NCI-H446 treated with DMSO at 0.1 percent for 48 hours (cell line): ENCODE measurements around the gene FMNL2.

Experiments used
- DNase-seq: peaks from one replicate; lab custom pipeline; 2025; lab: John Stamatoyannopoulos, UW

FMNL2 gene

GRCh38 chr2:152558158-152558984 is 223.4 kb downstream of the FMNL2 start:
- peak; percentile 90 for DNase-seq

- DNase-seq, result no peak
These were observed 224.0 kb downstream of the FMNL2 start for GRCh38 chr2:152559008-152559407.

GRCh38 chr2:152560166-152560565 is 225.2 kb downstream of the FMNL2 start:
- no peak for DNase-seq

DNA sequence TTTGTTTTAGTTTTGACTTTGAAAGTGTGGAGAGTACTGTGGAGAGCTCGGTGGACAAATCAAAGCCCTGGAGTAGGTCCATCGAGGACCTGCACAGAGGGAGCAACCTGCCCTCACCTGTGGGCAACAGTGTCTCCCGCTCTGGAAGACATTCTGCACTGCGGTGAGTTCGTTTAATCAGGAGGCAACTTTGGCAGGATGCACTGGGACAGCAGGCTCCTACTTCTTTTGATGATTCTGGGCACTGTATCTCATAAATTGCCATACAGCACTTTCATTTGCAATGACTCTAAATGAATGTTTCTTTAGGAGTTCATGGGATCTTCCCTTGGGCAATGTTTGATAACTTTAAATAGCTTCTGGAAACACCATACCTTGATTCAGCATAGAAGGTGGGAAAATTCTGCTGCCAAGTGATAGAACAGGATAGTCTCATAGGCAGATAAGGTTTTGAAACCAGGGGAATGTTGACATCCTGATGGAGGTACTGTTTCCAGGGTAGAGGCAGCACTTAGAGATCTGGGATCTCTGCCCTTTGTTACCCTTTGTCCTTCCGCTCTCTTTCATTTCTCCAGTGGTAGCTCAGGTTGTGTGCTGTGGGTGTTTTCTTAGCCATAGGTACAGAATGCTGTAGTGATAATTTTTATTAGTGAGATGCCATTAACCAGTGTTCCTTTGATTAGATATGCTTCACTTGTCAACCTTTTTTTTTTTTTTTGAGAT is 226.1 kb downstream of the FMNL2 start:
- no peak for DNase-seq

DNA sequence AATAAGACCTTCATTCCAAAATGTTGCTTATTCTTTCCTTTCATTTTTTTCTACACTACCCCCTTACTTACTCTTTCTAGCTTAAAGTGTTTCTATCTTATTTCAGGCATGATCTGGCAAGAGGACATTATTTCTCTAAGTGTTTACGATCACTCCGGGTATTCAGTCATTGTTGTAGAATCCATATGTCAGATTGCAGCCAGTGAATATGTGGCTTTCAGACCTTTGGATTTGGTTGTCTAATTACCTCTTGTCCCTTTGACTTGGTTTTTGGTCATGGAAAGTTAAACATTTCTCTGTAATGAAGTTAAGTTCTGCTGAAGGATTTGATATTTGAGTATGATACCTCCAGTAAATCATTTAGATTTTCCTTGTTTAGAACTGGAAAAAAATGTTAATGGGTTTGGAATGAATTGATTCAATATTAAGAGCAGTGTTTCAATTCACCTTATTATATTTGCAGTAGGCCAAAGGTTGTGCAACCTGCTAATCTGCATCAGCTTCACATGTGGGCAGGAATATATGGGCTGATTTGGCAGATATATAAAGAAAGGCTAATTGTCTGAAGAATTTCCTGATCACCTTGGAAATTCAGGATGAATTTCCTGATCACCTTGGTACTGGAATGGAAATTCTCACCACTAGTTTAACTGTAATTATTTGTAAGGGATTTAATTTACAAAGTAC is 227.4 kb downstream of the FMNL2 start:
- DNase-seq, result no peak

DNA sequence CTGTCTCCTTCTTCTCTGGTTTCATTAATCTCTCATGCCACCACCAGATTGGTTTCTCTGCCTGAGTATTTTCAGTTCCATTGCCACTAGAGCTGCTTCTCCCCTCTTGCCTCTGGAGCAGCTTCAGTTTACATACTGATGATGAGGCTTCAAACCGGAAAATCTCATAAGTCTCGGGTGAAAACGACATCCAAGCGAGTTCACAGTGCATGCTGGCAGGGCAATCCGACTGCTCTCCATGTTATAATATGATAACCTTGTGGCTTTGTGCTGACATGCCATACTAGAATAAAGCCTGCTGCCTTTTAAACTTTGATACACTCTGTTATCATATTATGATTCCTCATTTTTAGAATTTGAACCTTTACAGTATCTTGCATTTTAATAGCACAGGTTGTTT is 228.8 kb downstream of the FMNL2 start:
- DNase-seq, result no peak

DNA sequence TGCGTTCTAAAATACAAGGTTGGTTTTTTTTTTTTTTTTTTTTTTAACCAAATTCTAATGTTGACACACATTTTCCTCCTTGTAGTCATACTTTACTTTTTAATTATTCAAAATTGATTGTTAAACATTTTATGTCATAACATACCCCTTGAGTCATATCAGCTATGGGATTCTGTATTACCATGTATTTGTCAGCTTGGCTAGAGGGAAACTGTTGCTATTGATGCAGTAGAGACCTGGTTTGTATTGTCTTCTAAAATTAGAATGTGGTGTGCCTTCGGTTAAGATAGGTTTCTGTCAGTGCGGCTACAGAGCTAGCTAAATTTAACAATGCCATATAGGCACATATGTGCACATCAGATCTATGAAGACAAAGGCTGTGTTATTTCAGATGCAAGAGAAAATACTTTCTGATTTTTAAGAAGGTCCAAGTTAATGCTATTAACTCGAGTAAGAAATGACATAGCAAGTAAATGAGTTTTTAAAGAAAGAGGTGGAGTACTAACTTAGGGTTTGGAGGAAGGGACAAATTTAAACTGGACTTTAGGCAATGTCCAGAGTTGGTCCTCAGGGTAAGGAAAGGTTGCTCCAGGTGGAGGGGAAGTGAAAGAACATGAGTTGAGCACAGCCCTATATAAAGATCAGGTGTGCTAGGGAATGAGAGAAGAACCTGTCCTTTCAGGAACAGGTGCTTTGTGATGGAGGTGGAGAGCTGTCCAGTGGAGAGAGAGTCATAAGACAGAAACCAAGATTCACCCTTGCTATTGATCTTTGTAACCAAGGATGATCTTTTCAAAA is 230.0 kb downstream of the FMNL2 start:
- no peak for DNase-seq

DNA sequence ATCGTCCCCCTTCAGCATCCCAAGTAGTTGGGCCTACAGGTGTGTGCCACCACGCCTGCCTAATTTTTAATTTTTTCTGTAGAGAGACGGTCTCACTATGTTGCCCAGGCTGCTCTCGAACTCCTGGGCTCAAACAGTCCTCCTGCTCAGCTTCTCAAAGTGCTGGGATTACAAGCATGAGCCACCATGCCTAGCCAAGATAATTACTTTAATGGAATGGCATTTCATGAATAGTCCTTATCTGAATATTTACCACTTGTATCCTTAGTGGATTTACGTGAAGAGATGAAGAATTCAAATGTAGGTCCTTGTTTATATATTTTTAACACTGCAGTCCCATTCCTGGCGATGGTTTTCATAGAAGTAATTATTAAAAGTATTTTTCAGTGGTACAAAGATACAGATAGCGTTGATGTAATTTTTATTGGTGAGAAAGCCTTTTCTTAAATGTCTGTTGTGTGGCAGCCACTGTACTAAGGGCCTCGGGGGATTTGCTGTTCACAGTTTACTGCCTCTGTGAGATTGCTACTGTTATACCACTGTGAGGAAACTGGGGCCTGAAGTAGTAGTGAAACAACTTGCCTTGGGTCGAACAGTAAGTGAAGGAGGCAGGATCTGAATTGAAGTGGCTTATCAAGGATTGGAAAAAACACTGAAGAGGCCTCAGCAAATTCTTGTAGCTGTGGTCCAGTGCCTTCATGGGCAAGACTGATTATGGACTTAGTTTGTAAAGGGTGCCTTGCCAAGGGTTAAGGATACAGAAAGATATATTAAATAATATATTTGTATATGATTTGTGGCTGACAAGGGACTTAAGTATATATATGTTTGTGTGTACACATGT is 231.1 kb downstream of the FMNL2 start:
- DNase-seq, result no peak

GRCh38 chr2:152566728-152567069 is 231.7 kb downstream of the FMNL2 start:
- no peak for DNase-seq

DNA sequence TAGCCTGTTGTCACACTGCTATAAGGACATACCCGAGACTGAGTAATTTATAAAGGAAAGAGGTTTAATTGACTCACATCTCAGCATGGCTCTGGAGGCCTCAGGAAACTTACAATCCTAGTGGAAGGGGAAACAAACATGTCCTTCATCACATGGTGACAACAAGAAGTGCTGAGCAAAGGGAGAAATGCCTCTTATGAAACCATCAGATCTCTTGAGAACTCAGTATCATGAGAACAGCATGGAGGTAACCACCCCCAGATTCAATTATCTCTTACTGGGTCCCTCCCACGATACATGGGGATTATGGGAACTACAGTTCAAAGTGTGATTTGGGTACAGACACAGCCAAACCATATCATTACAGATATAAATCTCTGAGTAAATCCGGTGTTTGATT is 233.6 kb downstream of the FMNL2 start:
- DNase-seq, result no peak

- DNase-seq, result no peak
These were observed 234.2 kb downstream of the FMNL2 start for GRCh38 chr2:152569186-152569585.

- DNase-seq, result peak; percentile 36
These were observed 236.2 kb downstream of the FMNL2 start for GRCh38 chr2:152571048-152571766.

DNA sequence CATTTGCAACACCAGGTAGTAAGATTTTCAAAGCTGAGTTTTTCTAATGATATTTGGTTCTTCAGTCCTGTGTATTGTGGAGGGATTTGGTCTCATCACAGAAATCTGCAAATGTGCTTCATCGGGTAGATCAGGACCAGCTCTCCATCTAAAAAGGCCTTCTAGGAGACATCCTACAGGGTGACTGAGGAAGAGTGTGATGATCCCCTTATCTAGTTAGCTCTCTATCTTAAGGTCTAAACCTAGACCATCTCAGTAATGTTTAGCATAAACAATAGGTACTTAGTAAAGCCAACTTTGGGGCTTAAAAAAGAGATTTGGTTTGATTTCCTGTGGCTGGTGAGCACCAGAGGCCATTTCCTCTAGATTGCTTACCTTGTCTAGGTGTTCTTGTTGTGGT is 237.1 kb downstream of the FMNL2 start:
- no peak for DNase-seq

- DNase-seq, result peak; percentile 62
These were observed 238.2 kb downstream of the FMNL2 start for GRCh38 chr2:152573168-152573567.

- no peak for DNase-seq
These were observed 242.6 kb downstream of the FMNL2 start for GRCh38 chr2:152577579-152577978.

DNA sequence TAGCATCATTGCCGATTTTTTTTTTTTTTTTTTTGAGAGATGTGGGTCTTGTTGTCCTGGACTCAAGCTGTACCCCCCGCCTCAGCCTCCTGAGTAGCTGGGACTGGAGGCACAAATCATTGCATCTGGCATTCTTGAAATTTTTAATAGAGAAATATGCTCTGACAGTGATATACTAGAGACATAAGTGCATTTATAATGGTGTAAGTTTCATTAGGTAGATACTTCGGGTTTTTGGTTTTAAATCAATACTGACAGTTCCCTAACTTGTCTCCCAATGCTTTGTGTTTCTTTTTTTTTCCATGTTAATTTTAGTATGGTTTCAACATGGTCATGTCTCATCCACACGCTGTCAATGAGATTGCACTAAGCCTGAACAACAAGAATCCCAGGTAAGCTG is 243.6 kb downstream of the FMNL2 start:
- no peak for DNase-seq

- DNase-seq, result peak; percentile 21
These were observed 245.7 kb downstream of the FMNL2 start for GRCh38 chr2:152580714-152581113.

DNA sequence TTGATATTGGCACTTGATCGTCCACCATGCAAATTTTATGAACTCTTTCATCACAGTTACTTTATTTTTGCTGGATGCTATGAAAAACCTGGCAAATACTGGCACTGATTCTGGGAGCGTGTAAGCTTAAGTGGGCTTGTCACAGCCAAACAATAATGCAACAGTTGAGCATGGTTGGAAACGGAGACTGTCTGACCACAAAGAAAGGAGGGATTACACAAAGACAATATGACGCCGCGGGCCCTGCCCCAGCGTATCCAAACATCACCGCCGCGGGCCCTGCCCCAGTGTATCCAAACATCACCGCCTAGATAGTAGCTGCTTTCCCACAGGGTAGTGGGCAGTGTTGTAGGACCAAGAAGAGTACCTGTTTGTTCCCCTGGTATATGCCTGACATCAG is 246.4 kb downstream of the FMNL2 start:
- DNase-seq, result peak; percentile 39

DNA sequence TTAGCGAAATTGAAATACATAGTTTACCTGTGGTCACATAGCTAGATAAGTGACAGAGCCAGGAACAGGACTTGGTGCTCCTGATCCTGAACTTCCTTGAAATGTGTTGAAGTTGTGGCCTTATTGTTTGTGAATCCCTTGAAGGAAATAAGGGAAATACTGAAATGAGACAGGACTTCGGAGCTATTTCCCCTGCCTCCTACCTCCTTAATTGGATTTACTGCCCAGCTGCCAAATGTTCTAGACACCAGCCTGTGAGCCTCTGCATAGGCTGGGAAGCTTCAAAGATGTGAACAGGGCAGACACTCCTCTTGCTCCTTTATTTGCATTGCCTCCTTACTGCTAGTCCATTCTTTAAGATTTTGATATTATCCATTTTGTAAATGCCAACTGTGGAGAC is 247.1 kb downstream of the FMNL2 start:
- DNase-seq, result no peak

DNA sequence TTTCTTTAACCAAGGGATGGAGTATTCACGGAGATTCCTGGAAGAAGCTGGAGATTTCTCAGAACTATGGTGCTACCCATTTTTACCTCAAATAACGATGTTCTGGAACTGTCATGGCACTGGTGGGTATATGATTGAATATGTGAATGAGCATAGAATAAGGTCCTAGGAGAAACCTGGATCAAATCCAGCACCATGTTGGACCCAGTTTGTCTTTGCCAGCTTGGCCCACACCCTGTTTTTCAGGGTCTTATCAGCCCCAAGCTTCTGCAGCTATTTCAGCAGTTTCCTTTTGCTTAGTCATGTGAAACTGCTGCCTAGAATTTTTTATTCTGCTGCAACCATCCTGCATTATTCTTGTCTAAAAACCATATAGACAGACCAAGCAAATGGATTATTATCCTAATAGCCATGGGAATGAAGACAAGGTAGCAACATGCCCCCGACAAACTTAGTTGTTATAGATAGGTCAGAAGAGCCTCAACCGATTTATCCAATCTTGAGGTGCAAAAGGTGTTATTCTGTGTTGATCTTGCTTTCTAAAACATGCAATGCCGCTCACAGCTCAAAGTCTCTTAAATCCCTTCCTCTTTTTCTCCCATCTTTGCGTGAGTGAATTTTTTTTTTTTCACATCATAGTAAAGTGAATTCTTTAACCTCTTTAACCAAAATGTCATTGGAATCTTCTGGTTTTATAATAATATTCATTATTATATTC is 248.7 kb downstream of the FMNL2 start:
- DNase-seq, result no peak
